Hepatocyte (in vitro differentiated cells): ENCODE measurements around the gene TGFBR3L. TPM values are rescaled to one million over a fixed set of nuclear protein-coding genes. Genes with fewer than 3 reads are reported as not detected.

Experiments
- DNase-seq: peaks from one replicate; pipeline ENCODE4 v3.0.0-alpha.2; 2016; ENCODE audit warnings: low spot score
- H2AFZ ChIP-seq: fragments of 200-600 bp; sonication (generic); 2 replicates; pipeline ENCODE4 v1.6.0; 2016; ENCODE audit warnings: antibody characterized with exemption, mild to moderate bottlenecking
- H3K27ac ChIP-seq: fragments of 200-600 bp; sonication (generic); 2 replicates; pipeline ENCODE4 v1.5.1; 2016; ENCODE audit warnings: mild to moderate bottlenecking
- H3K27me3 ChIP-seq: fragments of 200-600 bp; sonication (generic); 2 replicates; pipeline ENCODE4 v1.6.1; 2016
- H3K36me3 ChIP-seq: fragments of 200-600 bp; sonication (generic); replicated peaks from 2 replicates; pipeline ENCODE4 v1.5.1; 2016; ENCODE audit warnings: low read depth; ENCODE audit not compliant: insufficient read depth
- H3K4me1 ChIP-seq: fragments of 200-600 bp; sonication (generic); 2 replicates; pipeline ENCODE4 v1.5.1; 2016; ENCODE audit warnings: mild to moderate bottlenecking, moderate library complexity; ENCODE audit not compliant: insufficient read depth
- H3K4me2 ChIP-seq: fragments of 200-600 bp; sonication (generic); 2 replicates; pipeline ENCODE4 v1.6.0; 2016
- H3K4me3 ChIP-seq: fragments of 200-600 bp; sonication (generic); 2 replicates; pipeline ENCODE4 v1.5.1; 2016; ENCODE audit warnings: mild to moderate bottlenecking
- H3K79me2 ChIP-seq: fragments of 200-600 bp; sonication (generic); 2 replicates; pipeline ENCODE4 v1.6.0; 2017; ENCODE audit warnings: mild to moderate bottlenecking
- H3K9me2 ChIP-seq: fragments of 200-600 bp; sonication (generic); replicated peaks from 2 replicates; pipeline ENCODE4 v1.6.0; 2017; ENCODE audit warnings: mild to moderate bottlenecking; ENCODE audit not compliant: insufficient read depth
- H3K9me3 ChIP-seq: fragments of 200-600 bp; sonication (generic); 2 replicates; pipeline ENCODE4 v1.5.1; 2016; ENCODE audit warnings: low read depth, mild to moderate bottlenecking
- H4K20me1 ChIP-seq: fragments of 200-600 bp; sonication (generic); 2 replicates; pipeline ENCODE4 v1.6.0; 2016; ENCODE audit warnings: mild to moderate bottlenecking; ENCODE audit not compliant: insufficient read depth, poor library complexity, severe bottlenecking
- CTCF ChIP-seq: fragments of 200-600 bp; sonication (generic); IDR thresholded peaks from 2 replicates; pipeline ENCODE4 v1.5.1; 2016; ENCODE audit warnings: antibody characterized with exemption, mild to moderate bottlenecking; ENCODE audit not compliant: poor library complexity
- EZH2 ChIP-seq: fragments of 200-600 bp; sonication (generic); IDR thresholded peaks from 2 replicates; pipeline ENCODE4 v1.6.1; 2016; ENCODE audit warnings: antibody characterized with exemption, mild to moderate bottlenecking, borderline replicate concordance
- EZH2phosphoT487 ChIP-seq: fragments of 200-600 bp; sonication (generic); IDR thresholded peaks from one replicate; pipeline ENCODE4 v1.6.1; 2018; ENCODE audit warnings: antibody characterized with exemption, mild to moderate bottlenecking, low read depth, moderate library complexity; ENCODE audit not compliant: unreplicated experiment, severe bottlenecking
- WGBS: methylation state at CpG from one replicate; pipeline ENCODE4 v1.1.6; 2016; ENCODE audit warnings: low lambda C conversion rate; ENCODE audit errors: missing lambda C conversion rate; 5-methylcytosine and 5-hydroxymethylcytosine counted together
- polyA plus RNA-seq: library from polyadenylated mRNA; unstranded; fragments of >200 nt; fragmentation: Nextera tagmentation; extraction: Ambion mirVana; gene quantifications from 2 replicates; pipeline ENCODE4 v1.2.1, GENCODE V29; 2016
- total RNA-seq: library from RNA; depleted of rRNA; stranded (reverse); fragments of >200 nt; gene quantifications from 2 replicates; pipeline ENCODE4 v1.2.3, GENCODE V29; 2014

Gene TGFBR3L
- total and polyA plus RNA-seq, 2 experiments from 2014 or later: 8.5 TPM; not detected in 1

GRCh38 chr19:7900931-7901330 lies 13.7 kb upstream of the TGFBR3L start:
- 92% methylated on average over 3 of the region's 3 CpGs for WGBS
- peaks cover 20% of the 10 kb centered on the region for H3K4me1 ChIP-seq
- H2AFZ ChIP-seq: no peak overlapping the region
- no peak for DNase-seq
- H3K9me2 ChIP-seq: no peaks in the 10 kb centered on the region
- no peak overlapping the region for H3K4me2 ChIP-seq
- no peak for TF ChIP-seq EZH2phosphoT487
- no peak for TF ChIP-seq CTCF
- TF ChIP-seq EZH2: no peak
- no peak overlapping the region for H3K4me3 ChIP-seq
- H3K9me3 ChIP-seq: no peaks in the 10 kb centered on the region
- no peak overlapping the region for H3K27ac ChIP-seq
- H4K20me1 ChIP-seq: peaks cover 19% of the 10 kb centered on the region
- H3K79me2 ChIP-seq: peaks cover 25% of the 10 kb centered on the region
- no peaks in the 10 kb centered on the region for H3K27me3 ChIP-seq
- no peaks in the 10 kb centered on the region for H3K36me3 ChIP-seq

GRCh38 chr19:7901337-7901736 lies 13.3 kb upstream of the TGFBR3L start:
- peaks cover 20% of the 10 kb centered on the region for H3K4me1 ChIP-seq
- TF ChIP-seq CTCF: no peak
- H3K4me3 ChIP-seq: no peak overlapping the region
- H3K9me2 ChIP-seq: no peaks in the 10 kb centered on the region
- no peak for DNase-seq
- peaks cover 29% of the 10 kb centered on the region for H3K79me2 ChIP-seq
- no peaks in the 10 kb centered on the region for H3K36me3 ChIP-seq
- H3K27me3 ChIP-seq: no peaks in the 10 kb centered on the region
- H3K4me2 ChIP-seq: no peak overlapping the region
- H2AFZ ChIP-seq: no peak overlapping the region
- H3K27ac ChIP-seq: no peak overlapping the region
- peaks cover 23% of the 10 kb centered on the region for H4K20me1 ChIP-seq
- WGBS: 97% methylated on average over 7 of the region's 7 CpGs
- no peaks in the 10 kb centered on the region for H3K9me3 ChIP-seq

- Histone ChIP-seq H3K9me3 (no peaks in the 10 kb centered on the region), H3K79me2 (peaks cover 44% of the 10 kb centered on the region), H3K4me1 (peaks cover 20% of the 10 kb centered on the region), H4K20me1 (peaks cover 35% of the 10 kb centered on the region), H3K9me2 (no peaks in the 10 kb centered on the region), H3K36me3 (no peaks in the 10 kb centered on the region), H2AFZ (peak overlapping the region; percentile 48), H3K27ac (peak overlapping the region; percentile 82), H3K4me3 (peak overlapping the region; percentile 30), H3K27me3 (no peaks in the 10 kb centered on the region), H3K4me2 (peak overlapping the region; percentile 82)
- no peak for TF ChIP-seq CTCF
- no peak for TF ChIP-seq EZH2
- TF ChIP-seq EZH2phosphoT487: no peak
- no peak for DNase-seq
- 49% methylated on average over 20 of the region's 20 CpGs for WGBS
These were observed 11.8 kb upstream of the TGFBR3L start for GRCh38 chr19:7902796-7903243.
